ENCODE results near the gene TRIO.

GRCh38 chr5:14374100-14374499, 231.0 kb downstream of the TRIO start:
- TF ChIP-seq CTCF (IDR thresholded peaks at IDR 0.05; ENCODE audit: insufficient read depth, low read length, poor library complexity, severe bottlenecking) (no peak), EZH2phosphoT487 (conservative IDR thresholded peaks at IDR 0.05; ENCODE audit: low read length) (no peak)
